ENCODE measurements around the gene MMD.

MMD gene

DNA sequence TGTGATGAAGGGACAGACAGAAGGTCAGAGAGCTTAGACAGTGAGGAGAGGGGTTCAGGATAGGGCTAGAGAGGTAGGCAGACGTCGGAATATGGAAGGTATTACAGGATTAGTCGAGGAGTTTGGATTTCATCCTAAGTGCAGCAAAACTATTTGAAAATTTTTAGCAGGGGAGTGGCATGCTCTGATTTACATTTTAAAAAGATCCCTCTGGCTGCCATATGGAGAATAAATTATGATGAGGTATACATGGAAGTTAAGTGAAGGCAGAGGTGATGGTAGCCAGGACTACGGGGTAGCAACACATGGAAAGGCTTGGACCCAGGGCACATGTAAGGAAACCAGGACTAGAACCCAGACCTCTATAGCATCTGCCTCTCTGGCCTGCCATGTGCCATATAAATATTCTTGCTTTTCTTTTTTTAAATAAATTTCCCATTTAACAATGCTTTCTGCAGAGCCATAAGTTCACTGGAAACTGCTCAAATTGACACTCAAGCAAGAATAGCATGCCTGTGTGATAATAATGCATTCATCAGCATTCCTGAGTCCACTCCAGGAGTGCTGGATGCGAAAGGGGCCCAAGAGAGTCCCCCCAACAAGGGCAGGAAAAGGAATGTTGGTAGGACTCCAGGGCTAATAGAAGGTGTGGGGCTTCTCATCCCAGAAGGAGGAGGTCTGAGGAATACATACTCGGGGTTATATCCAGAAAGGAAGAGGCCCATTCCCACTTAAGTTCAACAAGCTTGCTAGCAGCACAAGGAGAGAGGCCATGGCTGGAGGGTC lies 78.6 kb downstream of the MMD start:
- TF ChIP-seq GATA2 (IDR thresholded peaks at IDR 0.05; ENCODE audit: low read depth, low read length) (no peak), GATA3 (IDR thresholded peaks at IDR 0.05; ENCODE audit: low read depth, low read length) (no peak)
